Gastrocnemius medialis (tissue), 4 donors: ENCODE results near the gene TTC3.

Experiments
- CTCF ChIP-seq, 5 experiments: fragments of 450-650 bp in 3 of 5; fragments of 200-600 bp in 2 of 5; sonication (generic) in 2 of 5; IDR thresholded peaks in 4 of 5; conservative IDR thresholded peaks in 1 of 5; 1 replicate in 4 of 5; 2 replicates in 1 of 5; pipeline ENCODE4 v1.5.1; 2016 to 2019; ENCODE audit warnings: antibody characterized with exemption in 5 of 5, mild to moderate bottlenecking in 3 of 5, moderate library complexity in 3 of 5
- POLR2A ChIP-seq, 2 donors: fragments of 450-650 bp; IDR thresholded peaks; one replicate each; pipeline ENCODE4 v1.6.1; 2017; ENCODE audit warnings: antibody characterized with exemption in 2 of 2, mild to moderate bottlenecking in 2 of 2, moderate library complexity in 2 of 2

DNA sequence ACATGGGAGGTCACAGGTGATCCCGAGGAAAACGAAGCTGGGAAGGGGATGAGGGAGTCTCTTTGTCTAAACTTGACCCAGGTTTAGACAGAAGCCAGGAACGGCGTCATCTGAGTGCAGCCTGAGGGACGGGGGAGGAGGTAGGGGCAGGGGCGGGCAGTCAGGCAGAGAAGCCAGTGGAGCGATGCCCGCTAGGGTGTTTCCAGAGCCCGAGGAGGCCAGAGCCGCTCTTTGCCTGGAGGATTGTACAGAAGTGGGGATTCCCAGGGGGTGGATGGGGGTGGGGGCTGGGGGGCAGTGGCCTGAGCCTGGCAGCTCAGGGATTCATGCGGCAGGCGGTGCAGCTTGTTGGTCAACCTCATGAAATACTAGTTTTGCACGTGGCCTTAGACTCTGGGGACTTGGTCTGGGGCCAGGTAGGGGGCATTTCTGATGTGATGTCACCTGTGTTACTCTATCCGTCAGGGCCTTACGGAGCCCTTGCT, 135.7 kb downstream of the TTC3 start:
- TF ChIP-seq CTCF (IDR thresholded peaks at IDR 0.05 in 4 of 5, conservative IDR thresholded peaks at IDR 0.05 in 1 of 5) (no peak), POLR2A (IDR thresholded peaks at IDR 0.05) (no peak)
